ENCODE measurements around the gene MMD2.
A peak's percentile ranks its signal among the peaks of the same experiment; 100 is the strongest.

The MMD2 gene

DNA sequence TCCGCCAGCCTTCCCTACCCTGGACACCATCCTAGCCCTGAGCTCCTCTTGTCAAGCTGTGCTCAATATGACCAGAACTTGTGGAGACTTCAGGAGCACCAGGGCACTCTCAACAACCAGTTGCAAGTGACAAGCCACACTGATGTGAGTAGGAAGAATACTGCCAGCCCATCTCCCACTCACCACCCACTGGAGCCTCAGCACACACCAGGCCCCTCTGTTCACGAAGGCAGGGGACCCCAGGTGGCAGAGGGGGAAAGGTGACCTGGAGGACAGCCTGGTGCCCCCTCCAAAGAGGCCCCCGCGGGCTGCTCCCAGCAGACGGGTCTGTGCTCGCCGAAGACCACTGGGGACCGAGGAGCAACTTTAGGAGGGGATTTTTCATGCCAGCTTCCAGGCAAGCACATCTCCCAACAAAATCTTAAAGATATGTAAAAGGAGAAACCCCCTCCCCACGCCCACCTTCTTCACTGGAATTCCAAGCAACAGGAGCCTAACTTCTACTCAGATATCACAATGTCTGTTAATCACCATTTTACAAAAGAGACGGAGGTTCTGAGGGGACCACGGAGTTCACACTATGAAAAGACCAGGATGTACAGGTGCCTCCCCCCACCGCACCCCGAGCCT lies 1.0 kb downstream of the MMD2 start:
- no peak for DNase-seq

DNA sequence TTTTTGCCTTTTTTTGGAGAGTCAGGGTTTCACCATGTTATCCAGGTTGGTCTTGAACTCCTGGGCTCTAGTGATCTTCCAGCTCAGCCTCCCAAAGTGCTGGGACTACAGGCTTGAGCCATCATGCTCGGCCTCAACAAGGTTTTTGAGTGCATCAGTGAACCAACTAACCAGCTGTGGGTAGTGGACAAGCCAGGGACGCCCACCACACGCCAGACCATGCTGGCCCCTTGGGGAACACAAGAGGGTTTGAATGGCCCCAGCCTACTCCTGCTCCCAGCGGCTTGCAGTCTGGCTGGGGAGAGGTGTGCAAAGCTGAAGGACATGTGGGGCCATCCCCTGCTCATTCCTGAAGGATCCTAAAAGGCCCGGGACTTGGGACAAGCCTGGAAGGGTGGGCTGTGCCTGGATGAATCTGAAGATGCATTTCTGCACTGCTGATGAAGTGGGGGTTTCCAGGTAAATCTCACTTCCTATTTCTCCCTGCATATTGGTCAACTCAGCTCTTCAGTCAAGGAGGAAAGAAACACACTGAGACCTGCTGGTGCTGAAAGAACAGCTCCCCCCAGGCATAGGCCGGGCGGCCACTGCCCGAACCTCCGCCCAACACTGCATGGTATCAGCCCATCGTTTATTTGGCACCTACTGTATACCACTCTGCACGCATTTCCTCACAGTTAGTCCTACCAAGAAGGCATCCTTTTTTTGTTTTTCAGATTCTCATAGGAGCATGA lies 6.9 kb downstream of the MMD2 start:
- DNase-seq = no peak

DNA sequence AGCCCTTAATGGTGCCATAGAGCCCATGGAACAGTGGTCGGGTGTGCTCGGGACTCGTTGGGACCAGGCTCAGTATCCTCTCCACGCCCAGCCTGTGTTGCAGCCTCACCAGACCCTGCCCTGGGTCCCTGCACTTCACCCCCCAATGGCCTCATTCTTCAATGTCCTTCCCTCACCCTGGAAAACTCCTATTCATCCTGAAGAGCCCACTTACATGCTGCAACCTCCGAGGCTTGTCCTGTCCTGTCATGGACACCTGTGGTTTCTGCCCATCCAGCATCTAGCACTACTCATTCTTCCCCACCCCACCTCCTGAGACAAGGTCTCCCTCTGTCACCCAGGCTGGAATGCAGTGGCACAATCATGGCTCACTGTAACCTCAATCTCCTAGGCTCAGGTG lies 7.7 kb downstream of the MMD2 start:
- no peak for DNase-seq

DNA sequence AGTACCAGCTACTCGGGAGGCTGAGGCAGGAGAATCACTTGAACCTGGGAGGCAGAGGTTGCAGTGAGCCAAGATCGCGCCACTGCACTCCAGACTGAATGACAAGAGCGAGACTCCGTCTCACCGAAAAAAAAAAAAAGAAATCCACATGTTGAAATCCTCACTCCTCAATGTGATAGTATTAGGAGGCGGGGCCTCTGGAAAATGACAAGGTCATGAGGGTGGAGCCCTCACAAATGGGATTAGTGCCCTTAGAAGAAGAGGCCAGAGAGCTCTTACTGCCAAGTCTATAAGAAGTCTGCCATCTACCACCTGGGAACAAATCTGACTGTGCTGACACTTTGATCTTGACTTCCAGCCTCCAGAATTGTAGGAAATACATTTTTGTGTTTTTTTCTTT lies 10.6 kb downstream of the MMD2 start:
- DNase-seq = no peak

DNA sequence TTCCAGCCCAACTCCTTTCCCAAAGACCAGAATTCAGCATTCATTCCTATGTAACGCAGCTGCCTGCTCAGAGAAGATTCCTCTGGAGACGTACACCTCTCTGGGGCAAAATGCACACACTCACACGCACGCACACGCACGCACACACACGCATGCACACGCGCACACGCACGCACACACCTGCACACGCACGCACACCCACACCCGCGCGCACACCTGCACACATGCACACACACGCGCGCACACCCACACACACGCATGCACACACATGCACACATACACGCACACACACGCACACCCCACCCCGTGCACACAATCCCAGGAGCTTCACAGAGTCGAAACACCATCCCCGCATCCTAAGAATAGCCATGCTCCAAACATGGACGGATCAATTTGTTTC lies 13.0 kb downstream of the MMD2 start:
- no peak for DNase-seq

DNA sequence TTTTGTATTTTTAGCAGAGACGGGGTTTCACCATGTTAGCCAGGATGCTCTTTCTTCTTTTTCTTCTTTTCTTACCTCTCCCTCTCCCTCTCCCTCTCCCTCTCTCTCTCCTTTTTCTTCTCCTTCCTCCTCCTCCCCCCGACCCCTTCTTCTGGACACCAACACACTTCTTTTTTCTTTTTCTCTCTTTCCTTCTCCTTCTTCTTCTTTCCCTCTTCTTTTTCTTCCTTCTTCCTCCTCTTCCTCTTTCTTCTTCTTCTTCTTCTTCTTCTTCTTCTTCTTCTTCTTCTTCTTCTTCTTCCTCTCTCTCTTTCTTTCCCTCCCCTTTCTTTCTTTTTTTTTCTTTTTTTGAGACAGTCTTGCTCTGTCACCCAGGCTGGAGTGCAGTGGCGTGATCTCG lies 14.0 kb downstream of the MMD2 start:
- no peak for DNase-seq

DNA sequence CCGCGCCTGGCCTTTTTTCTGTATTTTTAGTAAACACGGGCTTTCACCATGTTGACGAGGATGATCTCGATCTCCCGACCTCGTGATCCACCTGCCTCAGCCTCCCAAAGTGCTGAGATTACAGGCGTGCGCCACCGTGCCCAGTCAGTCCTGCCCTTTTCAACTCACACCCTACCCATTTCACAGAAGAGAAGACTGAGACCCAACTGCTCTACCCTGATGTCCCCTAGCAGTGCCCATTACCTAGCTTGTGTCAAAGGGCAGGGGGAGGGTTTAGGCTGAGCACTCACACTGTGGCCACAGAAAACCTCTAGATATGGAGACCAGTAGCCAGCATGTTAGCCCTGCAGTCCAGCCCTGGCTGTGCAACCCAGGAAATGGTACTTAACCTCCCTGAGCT lies 15.7 kb downstream of the MMD2 start:
- no peak for DNase-seq

DNA sequence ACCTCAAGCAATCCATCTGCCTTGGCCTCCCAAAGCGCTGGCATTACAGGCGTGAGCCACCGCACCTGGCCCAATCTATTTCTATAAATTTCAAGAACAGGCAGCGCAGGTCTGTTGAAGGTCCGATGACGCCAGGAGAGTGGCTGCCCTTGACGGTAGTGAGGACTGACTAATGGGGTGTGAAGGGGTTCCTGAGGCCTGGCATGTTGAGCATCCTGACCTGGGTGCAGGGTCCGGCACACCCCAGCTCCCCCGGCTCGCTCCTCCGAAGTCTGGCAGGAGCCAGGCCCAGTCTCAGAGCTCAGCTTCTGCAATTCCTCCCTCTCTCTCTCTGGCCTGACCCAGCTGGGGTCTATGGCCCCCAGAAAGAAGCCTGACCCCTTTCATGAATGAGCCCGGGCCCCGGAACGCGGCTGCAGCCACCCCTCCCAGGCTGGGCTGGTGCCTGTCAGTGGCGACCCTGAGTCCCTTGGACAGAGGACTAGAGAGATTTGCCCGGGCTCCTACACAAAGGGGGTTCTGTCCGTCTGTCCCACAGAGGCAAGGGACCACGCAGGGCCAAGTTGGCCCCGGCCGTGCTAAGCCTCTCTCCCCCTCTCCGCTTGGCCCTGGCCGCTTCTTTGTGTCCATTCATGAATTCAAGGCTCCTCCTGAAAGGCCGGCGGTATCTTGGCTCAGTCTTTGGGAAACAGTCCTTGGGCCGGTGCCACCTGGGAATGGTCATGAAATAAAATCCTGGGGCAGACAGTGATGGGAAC lies 18.8 kb downstream of the MMD2 start:
- no peak for DNase-seq

DNA sequence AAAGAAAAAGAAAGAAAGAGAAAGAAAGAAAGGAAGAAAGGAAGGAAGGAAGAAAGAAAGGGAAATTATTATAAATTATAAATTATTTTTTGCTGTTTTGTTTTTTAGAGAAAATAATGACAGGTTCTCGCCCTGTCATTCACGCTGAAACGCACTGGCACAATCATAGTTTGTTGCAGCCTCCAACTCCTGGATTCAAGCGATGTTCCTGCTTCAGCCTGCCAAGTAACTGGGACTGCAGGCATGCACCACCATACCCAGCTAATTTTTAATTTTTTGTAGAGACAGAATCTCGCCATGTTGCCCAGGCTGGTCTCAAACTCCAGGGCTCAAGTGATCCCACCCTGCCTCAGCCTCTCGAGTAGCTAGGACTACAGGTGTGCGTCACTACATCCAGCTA lies 21.6 kb downstream of the MMD2 start:
- no peak for DNase-seq

DNA sequence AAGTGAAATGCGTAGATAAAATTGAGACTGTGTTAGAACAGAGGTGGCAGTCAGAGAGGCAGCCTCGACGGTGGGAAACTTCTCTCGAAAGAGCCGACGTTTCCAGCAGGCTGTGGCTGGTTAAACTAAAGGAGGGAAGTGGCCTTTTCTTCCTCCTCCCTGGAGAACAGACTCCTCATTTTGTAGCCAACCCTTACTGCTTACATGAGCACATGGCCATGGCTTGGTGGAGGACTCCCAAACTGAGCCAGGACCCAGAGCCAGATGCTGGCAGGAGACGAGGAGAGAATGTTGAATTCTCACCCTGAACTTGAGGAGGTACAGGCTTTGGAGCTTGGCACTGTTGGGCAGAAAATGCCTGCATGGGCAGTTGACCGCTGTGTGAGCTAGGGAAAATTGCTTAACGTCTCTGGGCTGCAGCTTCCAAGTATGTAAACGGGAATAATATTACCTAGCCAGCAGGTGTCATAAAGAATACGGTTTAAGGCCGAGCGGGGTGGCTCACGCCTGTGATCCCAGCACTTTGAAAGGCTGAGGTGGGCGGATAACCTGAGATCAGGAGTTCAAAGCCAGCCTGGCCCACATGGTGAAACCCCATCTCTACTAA lies 24.5 kb downstream of the MMD2 start:
- no peak for DNase-seq

DNA sequence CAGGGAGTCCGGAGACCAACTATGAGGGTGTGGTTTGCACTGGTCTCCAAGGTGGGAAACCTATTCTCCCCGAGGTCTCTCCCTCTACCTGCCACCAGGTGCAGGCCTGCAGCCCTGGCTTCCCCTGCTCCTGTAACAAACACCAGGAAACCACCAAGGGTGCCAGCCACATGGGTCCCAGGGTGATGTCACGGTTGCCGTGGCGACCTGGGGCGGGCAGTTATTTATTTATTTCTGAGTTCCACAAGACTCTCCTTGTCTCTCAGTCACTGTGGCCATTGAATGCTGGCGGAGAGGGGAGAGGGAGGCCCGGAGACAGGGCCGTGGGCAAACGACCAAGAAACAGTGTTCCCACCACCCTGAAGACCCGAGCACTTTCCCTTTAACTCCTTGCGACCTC lies 27.0 kb downstream of the MMD2 start:
- DNase-seq = peak; percentile 23

DNA sequence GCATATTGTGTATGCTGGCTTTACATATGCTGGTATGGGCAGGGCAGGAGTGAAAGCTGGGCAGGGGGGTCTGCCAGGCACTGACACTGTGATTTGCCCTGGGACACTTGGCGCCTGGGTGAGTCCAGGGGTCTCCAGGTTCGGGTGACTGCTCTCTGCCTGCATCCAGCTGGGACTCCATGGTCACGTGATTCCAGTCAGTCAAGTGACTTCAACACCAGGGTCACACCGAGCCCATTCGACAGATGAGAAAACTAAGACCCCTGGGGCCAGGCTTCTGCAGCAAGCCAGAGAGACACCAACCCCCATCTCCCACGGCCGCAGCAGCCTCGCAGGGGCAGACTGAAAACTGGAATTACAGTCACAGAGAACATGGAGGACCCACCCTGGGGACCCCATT lies 30.0 kb downstream of the MMD2 start:
- DNase-seq = no peak

DNA sequence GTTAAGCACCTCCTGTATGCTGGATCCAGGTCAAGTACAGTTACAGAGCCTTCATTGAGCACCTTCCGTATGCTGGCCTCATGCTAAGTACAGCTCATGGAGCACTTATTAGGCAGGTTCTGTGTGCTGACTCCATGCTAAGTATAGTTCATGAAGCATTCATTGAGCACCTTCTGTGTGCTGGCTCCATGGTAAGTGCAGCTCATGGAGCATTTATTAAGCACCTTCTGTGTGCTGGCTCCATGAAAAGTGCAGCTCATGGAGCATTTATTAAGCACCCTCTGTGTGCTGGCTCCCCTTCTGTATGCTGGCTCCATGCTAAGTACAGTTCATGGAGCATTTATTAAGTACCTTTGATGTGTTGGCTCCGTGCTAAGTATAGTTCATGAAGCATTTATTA lies 30.5 kb downstream of the MMD2 start:
- no peak for DNase-seq

DNA sequence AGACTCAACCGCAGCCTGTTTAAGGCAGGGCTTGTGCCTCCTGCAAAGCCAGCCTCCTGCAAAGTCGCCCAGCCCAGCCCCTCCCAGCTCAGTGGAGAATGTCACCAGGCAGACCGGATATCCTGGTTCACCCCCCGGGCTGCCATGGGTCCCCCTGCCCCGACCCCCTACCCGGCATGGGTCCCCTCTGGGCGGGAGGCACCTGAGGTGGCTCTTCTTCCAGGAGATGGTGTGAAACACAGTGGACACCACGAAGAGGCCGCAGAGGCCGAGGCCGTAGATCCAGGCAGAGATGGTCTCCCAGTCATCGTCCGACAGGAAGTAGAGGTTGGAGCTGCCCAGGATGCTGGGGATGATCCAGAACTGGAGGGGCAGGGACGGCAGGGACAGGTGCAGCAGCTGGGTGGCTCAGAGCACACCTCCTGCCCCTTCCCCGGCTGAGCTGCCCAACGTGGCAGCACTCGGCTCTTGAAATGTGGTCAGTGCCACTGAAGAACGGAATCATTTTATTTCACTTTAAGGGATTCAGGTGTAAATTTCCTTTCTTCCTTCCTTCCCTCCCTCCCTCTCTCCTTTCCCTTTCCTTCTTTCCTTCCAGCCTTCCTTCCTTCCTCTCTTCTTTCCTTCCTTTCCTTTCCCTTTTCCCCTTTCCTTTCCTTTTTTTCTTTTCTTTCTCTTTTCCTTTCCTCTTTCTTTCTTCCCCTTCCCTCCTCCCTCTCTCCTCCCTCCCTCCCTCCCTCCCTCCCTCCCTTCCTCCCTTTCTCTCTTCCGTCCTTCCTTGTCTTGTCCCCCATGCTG lies 38.8 kb downstream of the MMD2 start:
- DNase-seq = no peak

DNA sequence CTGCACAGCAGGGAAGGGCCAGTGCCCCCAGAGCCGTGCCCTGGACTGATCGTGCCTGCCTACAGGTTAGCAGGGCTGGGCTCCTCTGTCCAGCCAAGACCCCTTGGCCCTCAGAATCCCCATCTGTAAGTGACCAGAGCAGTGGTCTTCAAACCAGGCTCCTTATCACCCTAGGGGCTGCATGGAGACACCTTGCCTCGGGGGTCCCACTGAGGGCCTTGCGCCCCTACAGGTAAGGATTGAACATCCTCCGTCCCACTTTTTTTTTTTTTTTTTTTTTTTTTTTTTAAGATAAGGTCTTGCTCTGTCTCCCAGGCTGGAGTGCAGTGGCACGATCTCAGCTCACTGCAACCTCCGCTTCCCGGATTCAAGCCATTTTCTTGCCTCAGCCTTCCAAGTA lies 42.9 kb downstream of the MMD2 start:
- DNase-seq = no peak

DNA sequence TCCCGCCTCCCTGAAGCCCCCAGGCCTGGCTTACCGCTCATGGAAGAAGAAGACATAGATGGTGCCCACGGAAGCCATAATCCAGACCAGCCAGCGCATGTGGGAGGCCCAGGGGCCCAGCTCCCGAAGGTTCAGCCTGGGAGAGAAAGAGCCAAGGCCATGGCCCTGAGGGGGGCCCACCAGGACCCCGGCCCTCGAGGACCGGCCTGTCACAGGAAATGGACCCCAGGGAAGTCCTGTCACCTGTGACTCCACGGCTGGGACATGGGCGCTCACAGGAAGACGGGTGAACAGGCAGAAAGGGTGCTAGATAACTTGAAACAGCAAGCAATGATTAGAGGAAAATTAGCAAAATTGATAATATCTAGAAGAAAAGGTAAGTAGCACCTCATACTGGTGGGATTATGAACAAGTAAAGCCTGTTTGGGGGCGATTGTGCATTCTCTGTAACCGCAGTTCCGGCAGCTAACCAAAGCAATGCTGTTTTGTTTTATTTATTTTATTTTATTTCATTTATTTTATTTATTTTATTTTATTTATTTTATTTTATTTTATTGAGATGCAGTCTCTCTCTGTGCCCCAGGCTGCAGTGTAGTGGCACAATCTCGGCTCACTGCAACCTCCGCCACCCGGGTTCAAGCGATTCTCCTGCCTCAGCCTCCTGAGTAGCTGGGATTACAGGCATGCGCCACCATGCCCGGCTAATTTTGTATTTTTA lies 47.7 kb downstream of the MMD2 start:
- DNase-seq = no peak

DNA sequence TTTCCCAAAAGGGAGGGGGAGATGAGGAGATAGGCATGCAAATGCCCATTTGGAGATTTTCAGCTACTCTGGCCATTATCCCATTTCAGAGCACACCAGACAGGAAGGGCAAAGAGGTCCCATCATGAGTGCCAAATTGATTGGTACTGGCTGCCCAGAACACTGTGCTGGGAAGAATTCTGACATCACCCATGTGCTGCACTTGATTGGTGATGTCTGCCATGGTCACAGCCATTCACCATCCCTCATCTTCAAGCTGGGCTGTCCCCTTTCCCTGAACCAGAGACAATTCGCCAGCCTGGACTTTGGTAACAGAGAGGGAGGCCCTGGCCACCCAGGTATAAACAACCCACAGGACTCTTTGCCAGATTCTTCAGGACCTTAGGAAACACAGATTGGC lies 52.3 kb downstream of the MMD2 start:
- DNase-seq = no peak

DNA sequence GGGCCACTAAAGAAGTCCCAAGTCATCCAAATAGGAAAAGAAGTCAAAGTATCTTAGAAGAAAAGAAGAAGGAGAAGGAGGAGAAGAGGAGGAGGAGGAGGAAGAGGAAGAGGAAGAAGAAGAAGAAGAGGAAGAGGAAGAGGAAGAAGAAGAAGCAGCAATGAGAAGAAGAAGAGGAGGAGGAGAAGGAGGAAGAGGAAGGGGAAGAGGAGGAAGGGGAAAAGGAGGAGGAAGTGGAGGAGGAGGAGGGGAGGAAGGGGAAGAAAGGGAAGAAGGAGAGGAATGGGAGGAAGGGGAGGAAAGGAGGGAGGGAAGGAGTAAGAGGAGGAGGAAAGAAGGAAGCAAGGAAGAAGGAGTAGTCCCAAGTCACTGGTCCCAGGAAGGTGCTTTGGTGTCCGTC lies 53.8 kb downstream of the MMD2 start:
- no peak for DNase-seq

DNA sequence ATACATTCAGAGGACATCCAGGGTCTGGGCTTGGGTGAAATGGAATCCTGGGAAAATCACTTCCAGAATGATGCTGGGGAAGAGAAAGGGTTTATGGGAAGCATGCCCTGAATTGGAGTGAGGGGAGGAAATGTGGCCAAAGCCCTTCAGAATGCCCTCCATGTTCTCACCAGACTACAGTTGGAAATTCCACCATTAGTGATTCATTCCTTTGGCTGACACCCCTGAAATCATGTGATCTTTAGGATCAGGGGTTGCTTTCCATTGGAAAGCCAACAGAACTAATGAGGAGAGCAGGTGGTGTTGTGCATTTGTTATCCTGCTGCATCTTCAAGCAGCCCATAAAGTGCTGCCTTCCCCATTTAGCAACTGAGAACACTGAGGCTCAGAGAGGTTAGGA lies 54.6 kb downstream of the MMD2 start:
- DNase-seq = no peak

DNA sequence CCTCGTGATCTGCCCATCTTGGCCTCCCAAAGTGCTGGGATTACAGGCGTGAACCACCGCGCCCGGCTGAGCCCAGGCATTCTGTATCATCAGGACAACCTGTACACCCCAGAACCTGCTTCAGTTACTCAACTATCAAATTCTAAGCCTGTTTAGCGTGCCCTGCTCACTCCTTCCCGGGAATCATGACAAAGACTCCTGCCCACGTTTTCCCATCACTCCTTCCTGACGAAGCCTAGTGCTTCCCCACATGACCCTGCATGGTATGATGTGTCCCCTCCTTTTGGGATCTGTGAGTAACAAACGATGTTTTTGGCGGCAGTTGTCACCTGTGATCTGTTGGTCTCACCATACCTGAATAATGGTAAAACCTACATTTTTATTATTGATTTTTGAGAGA lies 63.2 kb downstream of the MMD2 start:
- DNase-seq = no peak

DNA sequence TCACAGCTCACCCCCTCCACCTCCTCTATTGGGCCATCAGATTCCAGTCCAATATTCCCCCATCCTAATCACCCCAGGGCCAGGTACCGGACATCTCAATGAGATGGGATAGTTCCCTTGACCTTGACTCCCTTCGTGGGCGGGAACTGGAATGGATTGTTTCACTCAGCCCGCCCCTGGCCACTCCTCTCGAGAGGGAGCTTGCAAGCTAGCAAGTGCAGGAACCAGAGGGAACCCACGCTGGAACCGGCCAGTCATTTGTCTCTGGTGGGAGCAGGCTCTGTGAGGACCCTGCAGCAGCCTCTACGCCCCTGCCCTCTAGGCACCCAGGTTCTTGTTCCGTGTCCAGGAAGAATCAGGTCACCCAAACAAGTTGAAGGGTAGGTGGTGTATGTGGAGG lies 64.5 kb downstream of the MMD2 start:
- DNase-seq = no peak

DNA sequence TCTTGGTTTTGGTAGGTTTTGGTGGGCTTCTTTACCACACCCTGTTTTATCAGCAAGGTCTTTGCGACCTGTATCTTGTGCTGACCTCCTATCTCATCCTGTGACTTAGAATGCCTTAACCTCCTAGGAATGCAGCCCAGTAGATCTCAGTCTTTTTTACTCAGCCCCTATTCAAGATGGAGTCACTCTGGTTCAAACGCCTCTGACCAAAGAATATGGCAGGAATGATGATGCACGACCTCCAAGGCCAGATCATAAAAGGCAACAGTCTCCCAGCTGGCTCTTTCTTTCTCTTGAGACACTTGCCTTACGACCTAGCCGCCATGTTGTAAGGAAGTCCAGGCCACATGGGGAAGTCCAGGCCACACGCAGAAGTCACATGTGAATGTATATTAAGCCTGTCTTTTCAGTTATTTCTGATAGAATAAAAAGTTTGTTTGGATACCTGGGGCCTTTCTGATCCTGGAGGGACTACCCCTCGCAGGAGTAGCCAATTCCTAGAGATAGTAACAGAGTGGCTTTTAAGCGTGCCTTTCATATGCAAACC lies 65.0 kb downstream of the MMD2 start:
- DNase-seq = no peak
